WTC11 (cell line): ENCODE results near the gene DBN1. TPM values are rescaled to one million over a fixed set of nuclear protein-coding genes. Genes with fewer than 3 reads are reported as not detected.

Source experiments
- ATAC-seq: fragments of 200-7000 bp; cut with Tn5 transposase; 2 replicates; pipeline ENCODE4 v1.10.0; 2021; ENCODE audit warnings: mild to moderate bottlenecking, moderate library complexity
- CTCF ChIA-PET: fragments of 300-600 bp; sonication (Branson Sonifier 250); formaldehyde crosslinking; loops from one replicate; lab custom pipeline; 2021; ENCODE audit warnings: antibody characterized with exemption; lab: Charles Lee
- POLR2A ChIA-PET: fragments of 350-600 bp; sonication (Branson Sonifier 250); formaldehyde crosslinking; loops from one replicate; lab custom pipeline; 2021; ENCODE audit warnings: antibody characterized with exemption; lab: Charles Lee
- DNase-seq: peaks from one replicate; pipeline ENCODE4 v3.0.0; 2021; ENCODE audit warnings: low spot score
- H3K27ac Mint-ChIP-seq: 2 replicates; pipeline ENCODE4 v1.8.0; 2021; ENCODE audit warnings: mixed read lengths
- H3K27me3 Mint-ChIP-seq: 2 replicates; pipeline ENCODE4 v1.8.0; 2021; ENCODE audit warnings: low read depth, mild to moderate bottlenecking, moderate library complexity, mixed read lengths
- H3K36me3 Mint-ChIP-seq: 2 replicates; pipeline ENCODE4 v1.8.0; 2021; ENCODE audit warnings: mixed read lengths
- H3K4me1 Mint-ChIP-seq: 2 replicates; pipeline ENCODE4 v1.8.0; 2022; ENCODE audit warnings: mixed read lengths
- H3K4me3 Mint-ChIP-seq: 2 replicates; pipeline ENCODE4 v1.8.0; 2021; ENCODE audit warnings: mild to moderate bottlenecking, moderate library complexity, mixed read lengths
- H3K9me3 Mint-ChIP-seq: 2 replicates; pipeline ENCODE4 v1.8.0; 2021; ENCODE audit warnings: mixed read lengths
- AR ChIP-seq: fragments of 250-450 bp; sonication (Bioruptor Pico); IDR thresholded peaks from 2 replicates; pipeline ENCODE4 v1.9.0; 2021; ENCODE audit warnings: mild to moderate bottlenecking
- ATF6 ChIP-seq: sonication (generic); formaldehyde crosslinking; IDR thresholded peaks from 2 replicates; pipeline ENCODE4 v1.8.1; 2023; ENCODE audit warnings: mild to moderate bottlenecking, missing genetic modification reagents
- CDX4 ChIP-seq: fragments of 250-450 bp; sonication (Bioruptor Pico); IDR thresholded peaks from 2 replicates; pipeline ENCODE4 v1.9.0; 2021; ENCODE audit warnings: moderate library complexity, mild to moderate bottlenecking, inconsistent platforms, borderline replicate concordance
- CTCF ChIP-seq: fragments of 200-600 bp; IDR thresholded peaks from 2 replicates; pipeline ENCODE4 v1.8.0; 2022; ENCODE audit warnings: antibody characterized with exemption
- E2F5 ChIP-seq: sonication (generic); formaldehyde crosslinking; IDR thresholded peaks from 2 replicates; pipeline ENCODE4 v1.8.1; 2022; ENCODE audit warnings: mild to moderate bottlenecking, moderate library complexity, missing genetic modification reagents
- ETV6 ChIP-seq: sonication (generic); formaldehyde crosslinking; IDR thresholded peaks from 2 replicates; pipeline ENCODE4 v1.8.1; 2022; ENCODE audit warnings: mild to moderate bottlenecking, missing genetic modification reagents
- FOXJ3 ChIP-seq: sonication (generic); formaldehyde crosslinking; IDR thresholded peaks from 2 replicates; pipeline ENCODE4 v1.9.0; 2021; ENCODE audit warnings: missing genetic modification reagents, mild to moderate bottlenecking, borderline replicate concordance
- GABPB1 ChIP-seq: sonication (generic); formaldehyde crosslinking; IDR thresholded peaks from 2 replicates; pipeline ENCODE4 v1.8.1; 2023; ENCODE audit warnings: mild to moderate bottlenecking, missing genetic modification reagents
- GRHL2 ChIP-seq: fragments of 250-450 bp; sonication (Bioruptor Pico); IDR thresholded peaks from 2 replicates; pipeline ENCODE4 v1.8.0; 2022; ENCODE audit warnings: mild to moderate bottlenecking, moderate library complexity; ENCODE audit not compliant: insufficient replicate concordance, severe bottlenecking
- HMGXB4 ChIP-seq: sonication (generic); formaldehyde crosslinking; IDR thresholded peaks from 2 replicates; pipeline ENCODE4 v1.8.1; 2023; ENCODE audit warnings: mild to moderate bottlenecking, moderate library complexity, missing genetic modification reagents
- MYBL2 ChIP-seq: sonication (generic); formaldehyde crosslinking; IDR thresholded peaks from 2 replicates; pipeline ENCODE4 v1.8.1; 2023; ENCODE audit warnings: mild to moderate bottlenecking, moderate library complexity, missing genetic modification reagents
- NFATC4 ChIP-seq: fragments of 250-450 bp; sonication (Bioruptor Pico); IDR thresholded peaks from 2 replicates; pipeline ENCODE4 v1.9.0; 2021; ENCODE audit warnings: mild to moderate bottlenecking
- NFYB ChIP-seq: sonication (generic); formaldehyde crosslinking; conservative IDR thresholded peaks from 2 replicates; pipeline ENCODE4 v1.8.0; 2022; ENCODE audit warnings: low read depth, missing genetic modification reagents
- NR1H2 ChIP-seq: sonication (generic); formaldehyde crosslinking; IDR thresholded peaks from 2 replicates; pipeline ENCODE4 v1.9.0; 2021; ENCODE audit warnings: mild to moderate bottlenecking, moderate library complexity, missing genetic modification reagents
- PRRX2 ChIP-seq: fragments of 250-450 bp; sonication (Bioruptor Pico); IDR thresholded peaks from 2 replicates; pipeline ENCODE4 v1.8.0; 2021; ENCODE audit warnings: mild to moderate bottlenecking
- RELA ChIP-seq: sonication (generic); formaldehyde crosslinking; IDR thresholded peaks from 2 replicates; pipeline ENCODE4 v1.8.1; 2022; ENCODE audit warnings: missing genetic modification reagents, mild to moderate bottlenecking, borderline replicate concordance
- SMAD4 ChIP-seq: sonication (generic); formaldehyde crosslinking; IDR thresholded peaks from 2 replicates; pipeline ENCODE4 v1.8.0; 2022; ENCODE audit warnings: mild to moderate bottlenecking, missing genetic modification reagents
- ZBTB21 ChIP-seq: sonication (generic); formaldehyde crosslinking; IDR thresholded peaks from 2 replicates; pipeline ENCODE4 v1.8.1; 2023; ENCODE audit warnings: mild to moderate bottlenecking, missing genetic modification reagents, borderline replicate concordance
- ZBTB43 ChIP-seq: sonication (generic); formaldehyde crosslinking; IDR thresholded peaks from 2 replicates; pipeline ENCODE4 v1.8.1; 2023; ENCODE audit warnings: mild to moderate bottlenecking, missing genetic modification reagents
- ZNF121 ChIP-seq: sonication (generic); formaldehyde crosslinking; IDR thresholded peaks from 2 replicates; pipeline ENCODE4 v1.8.0; 2023; ENCODE audit warnings: missing genetic modification reagents
- ZNF219 ChIP-seq: sonication (generic); formaldehyde crosslinking; IDR thresholded peaks from 2 replicates; pipeline ENCODE4 v1.8.0; 2023; ENCODE audit warnings: missing genetic modification reagents, mild to moderate bottlenecking, borderline replicate concordance
- ZNF423 ChIP-seq: fragments of 250-450 bp; sonication (Bioruptor Pico); IDR thresholded peaks from 2 replicates; pipeline ENCODE4 v2.1.2; 2022; ENCODE audit warnings: mild to moderate bottlenecking, moderate library complexity
- ZSCAN18 ChIP-seq: fragments of 250-450 bp; sonication (Bioruptor Pico); IDR thresholded peaks from 2 replicates; pipeline ENCODE4 v2.1.2; 2022; ENCODE audit warnings: mild to moderate bottlenecking, moderate library complexity
- total RNA-seq: library from RNA; stranded (reverse); gene quantifications from 3 replicates; pipeline ENCODE4 v1.2.3, GENCODE V29; 2021

DBN1 gene
- total RNA-seq, 1 experiment from 2014 or later = 288 TPM

- TF ChIP-seq ZBTB43 (CRISPR knock-in tag) (no peak), GABPB1 (CRISPR knock-in tag) (no peak), GRHL2 (no peak), FOXJ3 (CRISPR knock-in tag) (no peak), ZNF423 (CRISPR knock-in tag) (no peak), CDX4 (CRISPR knock-in tag) (no peak), ZSCAN18 (CRISPR knock-in tag) (no peak)
Observed at GRCh38 chr5:177520916-177521513, 47.6 kb upstream of the DBN1 start (continued).

GRCh38 chr5:177520271-177520670 lies 46.8 kb upstream of the DBN1 start:
- ChIA-PET POLR2A (no interaction called here), CTCF (interaction anchor here (0.7 to 1.4 kb wide), 4 partner anchors 19 to 210 kb away, joined by 3 to 4 read pairs (median 4); partner anchors contain the start of gene PDLIM7)
- no peak for DNase-seq
- Mint-ChIP-seq H3K4me1 (peaks cover 14% of the 10 kb centered on the region), H3K27ac (no peak overlapping the region), H3K9me3 (no peaks in the 10 kb centered on the region), H3K4me3 (no peak overlapping the region), H3K27me3 (peaks cover 4% of the 10 kb centered on the region; the same call in 1 of the 2 replicates), H3K36me3 (peaks cover 41% of the 10 kb centered on the region)
- no peak for ATAC-seq
- TF ChIP-seq HMGXB4 (CRISPR knock-in tag) (no peak), NFATC4 (no peak), ZNF121 (CRISPR knock-in tag) (no peak), NR1H2 (CRISPR knock-in tag) (no peak), AR (CRISPR knock-in tag) (no peak), ZNF219 (CRISPR knock-in tag) (no peak), RELA (no peak), ZBTB21 (CRISPR knock-in tag) (no peak), SMAD4 (CRISPR knock-in tag) (no peak), PRRX2 (CRISPR knock-in tag) (no peak), E2F5 (CRISPR knock-in tag) (no peak), ETV6 (CRISPR knock-in tag) (no peak), ATF6 (CRISPR knock-in tag) (no peak), CTCF (no peak), MYBL2 (CRISPR knock-in tag) (no peak), NFYB (CRISPR knock-in tag) (no peak)
